BLaER1 (cell line): ENCODE data around the gene IFNGR1.

Experiments used
- H3K27ac ChIP-seq: shearing (Covaris generic); formaldehyde crosslinking; 2 replicates; pipeline ENCODE4 v1.8.1; 2022
- H3K27me3 ChIP-seq: shearing (Covaris generic); formaldehyde crosslinking; 2 replicates; pipeline ENCODE4 v1.8.1; 2022
- H3K36me3 ChIP-seq: shearing (Covaris generic); formaldehyde crosslinking; 2 replicates; pipeline ENCODE4 v1.8.1; 2022
- H3K4me1 ChIP-seq: shearing (Covaris generic); formaldehyde crosslinking; 2 replicates; pipeline ENCODE4 v1.8.1; 2022
- H3K4me2 ChIP-seq: shearing (Covaris generic); formaldehyde crosslinking; 2 replicates; pipeline ENCODE4 v1.8.1; 2022
- H3K4me3 ChIP-seq: shearing (Covaris generic); formaldehyde crosslinking; 2 replicates; pipeline ENCODE4 v1.8.1; 2022
- H3K9ac ChIP-seq: shearing (Covaris generic); formaldehyde crosslinking; 2 replicates; pipeline ENCODE4 v1.8.1; 2022
- H3K9me3 ChIP-seq: shearing (Covaris generic); formaldehyde crosslinking; 2 replicates; pipeline ENCODE4 v1.8.1; 2022
- H4K20me1 ChIP-seq: shearing (Covaris generic); formaldehyde crosslinking; 2 replicates; pipeline ENCODE4 v1.8.1; 2022
- Cebpa-rat ChIP-seq: shearing (Covaris generic); IDR thresholded peaks from 2 replicates; pipeline ENCODE4 v1.8.1; 2022

IFNGR1 gene

DNA sequence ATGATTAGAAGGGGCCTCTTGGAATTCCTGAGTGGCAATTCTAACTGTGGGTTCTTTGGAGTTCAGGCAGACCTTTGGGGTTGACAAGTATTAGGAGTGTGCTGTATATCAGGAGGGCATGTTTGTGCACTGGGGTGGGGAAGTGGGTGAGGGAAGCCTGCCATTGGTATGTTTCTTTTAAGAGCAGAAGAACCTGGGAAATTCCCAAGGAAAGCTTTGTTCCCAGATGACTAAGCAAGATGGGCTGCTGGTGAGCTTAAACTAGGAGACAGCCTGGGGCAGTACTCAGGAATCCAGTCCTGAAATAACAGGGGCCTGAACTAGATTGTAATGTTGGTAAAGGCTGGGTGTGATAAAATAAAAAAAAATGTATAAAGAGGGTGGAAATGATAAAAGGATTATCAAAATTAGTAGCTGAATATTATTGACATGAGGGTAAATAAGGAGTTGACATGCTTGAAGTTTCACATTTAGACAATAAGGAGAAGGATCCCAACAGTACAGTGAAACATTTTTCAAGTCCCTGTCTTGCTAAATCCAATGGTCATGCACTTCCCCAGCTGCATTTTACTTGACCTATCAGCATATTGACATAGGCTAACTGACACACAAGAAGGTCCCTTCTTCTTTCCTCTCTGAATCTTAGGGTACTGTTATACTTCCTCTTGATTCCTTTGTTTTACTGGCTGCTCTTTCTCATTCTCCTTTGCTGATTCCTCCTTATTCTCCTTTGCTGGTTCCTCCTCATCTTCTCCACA lies 18.4 kb upstream of the IFNGR1 start:
- Histone ChIP-seq H3K4me3 (no peak overlapping the region), H3K27me3 (no peaks in the 10 kb centered on the region), H3K4me1 (peaks cover 41% of the 10 kb centered on the region), H3K4me2 (no peak overlapping the region), H3K9me3 (peaks cover 24% of the 10 kb centered on the region), H4K20me1 (no peaks in the 10 kb centered on the region), H3K36me3 (no peaks in the 10 kb centered on the region), H3K9ac (no peak overlapping the region), H3K27ac (no peak overlapping the region)
- no peak for TF ChIP-seq Cebpa-rat

DNA sequence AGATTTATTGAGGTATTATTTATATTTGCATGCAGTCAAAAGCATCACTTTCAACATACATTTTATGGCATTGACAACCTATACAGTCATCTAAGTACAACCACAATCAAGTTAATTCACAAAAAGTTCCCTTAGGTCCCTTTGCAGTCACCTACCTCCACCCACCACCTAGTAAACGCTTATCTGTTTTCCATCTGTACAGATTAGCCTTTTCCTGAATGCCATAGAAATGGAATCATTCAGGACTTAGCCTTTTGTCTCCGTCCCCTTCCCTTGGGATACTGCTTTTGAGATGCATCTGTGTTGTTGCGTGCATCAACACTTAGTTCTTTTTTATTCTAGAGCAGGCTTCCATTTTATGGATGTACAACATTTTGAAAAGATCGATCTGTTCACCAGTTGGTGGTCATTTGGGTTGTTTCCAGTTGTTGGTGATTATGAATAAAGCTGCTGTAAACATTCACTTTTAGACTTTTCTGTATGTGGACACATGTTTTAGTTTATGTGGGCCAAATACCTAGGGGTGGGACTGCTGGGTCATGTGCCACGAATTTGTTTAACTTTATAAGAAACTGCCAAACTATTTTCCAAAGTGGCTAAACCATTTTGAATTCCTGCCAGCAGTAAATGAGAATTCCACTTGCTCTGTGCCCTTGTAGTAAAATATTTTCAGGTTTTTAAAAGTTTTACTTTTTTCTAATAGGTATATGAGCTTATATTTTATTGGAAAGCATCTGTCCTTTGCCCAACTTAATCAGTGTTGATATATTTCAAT lies 17.6 kb upstream of the IFNGR1 start:
- H3K4me3 ChIP-seq = no peak overlapping the region
- no peak overlapping the region for H3K9ac ChIP-seq
- H3K27me3 ChIP-seq = no peaks in the 10 kb centered on the region
- H3K9me3 ChIP-seq = peaks cover 24% of the 10 kb centered on the region
- H4K20me1 ChIP-seq = no peaks in the 10 kb centered on the region
- H3K4me2 ChIP-seq = no peak overlapping the region
- peaks cover 49% of the 10 kb centered on the region for H3K4me1 ChIP-seq
- TF ChIP-seq Cebpa-rat = no peak
- H3K36me3 ChIP-seq = no peaks in the 10 kb centered on the region
- no peak overlapping the region for H3K27ac ChIP-seq

DNA sequence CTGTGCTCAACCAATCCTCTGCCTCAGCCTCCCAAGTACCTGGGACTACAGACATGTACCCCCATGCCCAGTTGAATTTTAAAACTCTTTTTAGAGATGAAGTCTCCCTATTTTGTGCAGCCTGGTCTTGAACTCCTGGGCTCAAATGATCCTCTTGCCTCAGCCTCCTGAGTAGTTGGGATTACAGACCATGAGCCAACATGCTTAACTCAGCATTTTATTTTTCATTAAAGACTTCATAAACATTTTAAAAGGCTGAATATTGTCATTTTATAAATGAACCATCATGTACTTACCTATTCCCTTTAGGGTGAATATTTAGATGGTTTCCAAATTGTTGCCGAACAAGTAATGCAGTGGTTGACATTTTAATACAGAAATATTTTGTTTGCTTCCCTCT lies 16.5 kb upstream of the IFNGR1 start:
- Histone ChIP-seq H3K27ac (no peak overlapping the region), H3K4me1 (peaks cover 55% of the 10 kb centered on the region), H3K27me3 (no peaks in the 10 kb centered on the region), H3K4me3 (no peak overlapping the region), H3K9ac (no peak overlapping the region), H4K20me1 (no peaks in the 10 kb centered on the region), H3K4me2 (peak overlapping the region; percentile 30), H3K9me3 (peaks cover 24% of the 10 kb centered on the region), H3K36me3 (no peaks in the 10 kb centered on the region)
- TF ChIP-seq Cebpa-rat = no peak

- H3K4me3 ChIP-seq = no peak overlapping the region
Measured at GRCh38 chr6:137233911-137234863, 15.0 kb upstream of the IFNGR1 start.

DNA sequence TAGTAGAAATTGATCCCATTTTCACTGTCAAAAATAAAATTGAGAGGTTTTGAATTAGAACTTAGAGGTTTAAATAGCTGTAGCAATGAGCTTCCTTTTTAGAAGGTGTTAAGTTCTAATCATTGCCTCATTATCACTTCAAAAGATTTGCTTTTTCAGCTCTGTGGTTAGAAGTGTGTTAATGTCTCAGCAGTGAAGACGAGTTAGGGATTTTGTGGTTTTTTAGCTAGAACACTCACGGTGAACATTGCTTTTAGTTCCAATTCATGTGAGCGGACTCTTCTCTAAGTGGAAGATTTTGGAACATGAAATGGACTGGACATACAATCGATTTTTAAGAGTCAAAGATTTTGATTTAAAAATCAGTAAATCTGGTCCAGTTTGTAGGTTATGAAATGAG lies 12.7 kb upstream of the IFNGR1 start:
- Histone ChIP-seq H3K9me3 (peaks cover 9% of the 10 kb centered on the region; the same call in 1 of the 2 replicates), H3K4me2 (peak overlapping the region; percentile 41; the same call in 1 of the 2 replicates), H3K4me1 (peaks cover 52% of the 10 kb centered on the region), H3K4me3 (no peak overlapping the region), H4K20me1 (no peaks in the 10 kb centered on the region), H3K27me3 (no peaks in the 10 kb centered on the region), H3K36me3 (no peaks in the 10 kb centered on the region), H3K27ac (no peak overlapping the region), H3K9ac (no peak overlapping the region)
- TF ChIP-seq Cebpa-rat = no peak

More at GRCh38 chr6:137233911-137234863, 15.0 kb upstream of the IFNGR1 start:
- Histone ChIP-seq H3K9ac (peak overlapping the region; percentile 13; the same call in 1 of the 2 replicates), H3K27ac (peak overlapping the region; percentile 70), H3K4me1 (peaks cover 52% of the 10 kb centered on the region), H4K20me1 (no peaks in the 10 kb centered on the region), H3K27me3 (no peaks in the 10 kb centered on the region), H3K4me2 (peak overlapping the region; percentile 64), H3K9me3 (peaks cover 24% of the 10 kb centered on the region), H3K36me3 (no peaks in the 10 kb centered on the region)
- TF ChIP-seq Cebpa-rat = no peak

- H3K27ac ChIP-seq = no peak overlapping the region
- no peak overlapping the region for H3K4me3 ChIP-seq
- H3K36me3 ChIP-seq = no peaks in the 10 kb centered on the region
- H3K9me3 ChIP-seq = 0 out of 2 replicates have a peak, but pooled peaks cover under 1% of the 10 kb centered on the region
- H3K4me2 ChIP-seq = no peak overlapping the region
- H3K27me3 ChIP-seq = no peaks in the 10 kb centered on the region
- TF ChIP-seq Cebpa-rat = no peak
- H4K20me1 ChIP-seq = no peaks in the 10 kb centered on the region
- no peak overlapping the region for H3K9ac ChIP-seq
- H3K4me1 ChIP-seq = peaks cover 52% of the 10 kb centered on the region
Measured at GRCh38 chr6:137230956-137231555, 11.9 kb upstream of the IFNGR1 start.

- no peaks in the 10 kb centered on the region for H3K9me3 ChIP-seq
- H3K4me1 ChIP-seq = peaks cover 49% of the 10 kb centered on the region
Measured at GRCh38 chr6:137230547-137230946, 11.4 kb upstream of the IFNGR1 start.

DNA sequence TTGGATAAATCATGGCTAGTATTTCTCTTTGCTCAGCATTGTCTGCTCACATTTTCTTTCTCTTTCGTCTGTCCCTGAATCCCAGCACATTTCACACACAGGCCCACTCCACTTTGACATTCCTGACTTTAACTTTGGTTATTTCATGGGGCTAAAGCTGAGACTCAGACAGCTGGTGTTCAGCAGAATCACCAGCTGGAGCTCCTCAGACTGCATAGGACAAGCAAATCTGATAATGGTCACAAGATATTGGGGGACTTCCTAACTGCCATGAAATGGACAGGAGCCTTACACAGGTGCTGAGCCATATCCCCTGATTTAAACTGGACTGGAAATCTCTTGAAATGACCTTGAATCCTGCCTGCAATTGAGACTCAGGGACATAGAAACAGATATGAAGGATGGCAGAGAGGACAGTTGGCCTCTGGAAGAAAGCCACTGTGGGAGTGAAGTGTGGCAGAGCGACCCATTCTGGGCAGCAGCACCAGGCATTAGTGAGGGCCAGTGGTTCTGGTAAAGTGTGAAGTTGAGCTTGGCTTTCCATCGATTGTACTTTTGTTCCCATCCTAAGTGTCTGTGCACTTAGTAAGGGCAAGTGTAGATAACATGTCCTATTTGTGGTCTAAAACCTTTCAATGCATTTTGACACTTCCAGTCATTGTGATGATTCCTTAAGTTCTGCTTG lies 10.0 kb upstream of the IFNGR1 start:
- H3K4me1 ChIP-seq = peaks cover 49% of the 10 kb centered on the region
- no peak overlapping the region for H3K4me2 ChIP-seq
- H3K4me3 ChIP-seq = no peak overlapping the region
- H3K27me3 ChIP-seq = no peaks in the 10 kb centered on the region
- no peak for TF ChIP-seq Cebpa-rat
- no peaks in the 10 kb centered on the region for H4K20me1 ChIP-seq
- H3K36me3 ChIP-seq = no peaks in the 10 kb centered on the region
- no peaks in the 10 kb centered on the region for H3K9me3 ChIP-seq
- no peak overlapping the region for H3K27ac ChIP-seq
- H3K9ac ChIP-seq = no peak overlapping the region

More at GRCh38 chr6:137230547-137230946, 11.4 kb upstream of the IFNGR1 start:
- Histone ChIP-seq H3K9ac (no peak overlapping the region), H4K20me1 (no peaks in the 10 kb centered on the region), H3K4me2 (no peak overlapping the region), H3K4me3 (no peak overlapping the region), H3K27ac (no peak overlapping the region; the same call in 1 of the 2 replicates), H3K36me3 (no peaks in the 10 kb centered on the region), H3K27me3 (no peaks in the 10 kb centered on the region)
- no peak for TF ChIP-seq Cebpa-rat
